Karpas-422 (cell line): Measurements from ENCODE around the gene SMARCD1. TPM values are rescaled to one million over a fixed set of nuclear protein-coding genes. Genes with fewer than 3 reads are reported as not detected.
A peak's percentile ranks its signal among the peaks of the same experiment; 100 is the strongest.

Experiments
- DNase-seq: peaks from one replicate; pipeline ENCODE4 v3.0.0-alpha.2; 2015
- H2AFZ ChIP-seq: fragments of 200-600 bp; sonication (generic); 2 replicates; pipeline ENCODE4 v1.6.1; 2014; ENCODE audit warnings: antibody characterized with exemption, low read length, mixed read lengths
- H3K27ac ChIP-seq: fragments of 200-600 bp; sonication (generic); 2 replicates; pipeline ENCODE4 v1.5.1; 2014; ENCODE audit warnings: mild to moderate bottlenecking, low read length, moderate library complexity
- H3K27me3 ChIP-seq: fragments of 200-600 bp; sonication (generic); 2 replicates; pipeline ENCODE4 v1.6.1; 2014; ENCODE audit warnings: low read length, mixed read lengths
- H3K36me3 ChIP-seq: fragments of 200-600 bp; sonication (generic); 2 replicates; pipeline ENCODE4 v1.6.1; 2014; ENCODE audit warnings: low read length, mixed read lengths; ENCODE audit not compliant: insufficient read depth
- H3K4me1 ChIP-seq: fragments of 200-600 bp; sonication (generic); 2 replicates; pipeline ENCODE4 v1.6.1; 2014; ENCODE audit warnings: mild to moderate bottlenecking, low read length, mixed read lengths
- H3K4me2 ChIP-seq: fragments of 200-600 bp; sonication (generic); 2 replicates; pipeline ENCODE4 v1.6.1; 2014; ENCODE audit warnings: low read length, low read depth, mild to moderate bottlenecking; ENCODE audit not compliant: poor library complexity, severe bottlenecking
- H3K4me3 ChIP-seq: fragments of 200-600 bp; sonication (generic); 2 replicates; pipeline ENCODE4 v1.5.1; 2014; ENCODE audit warnings: mild to moderate bottlenecking, antibody characterized with exemption, low read length, mixed read lengths
- H3K79me2 ChIP-seq: fragments of 200-600 bp; sonication (generic); 2 replicates; pipeline ENCODE4 v1.6.1; 2014; ENCODE audit warnings: mild to moderate bottlenecking, low read length, mixed read lengths
- H3K9ac ChIP-seq: fragments of 200-600 bp; sonication (generic); 2 replicates; pipeline ENCODE4 v1.6.0; 2014; ENCODE audit warnings: low read length
- H3K9me2 ChIP-seq: fragments of 200-600 bp; sonication (generic), shearing (Covaris generic); replicated peaks from 2 replicates; pipeline ENCODE4 v1.6.0; 2014; ENCODE audit warnings: mild to moderate bottlenecking, low read length, moderate library complexity; ENCODE audit not compliant: insufficient read depth
- H3K9me3 ChIP-seq: fragments of 300-700, 200-600 bp; sonication (generic); 2 replicates; pipeline ENCODE4 v1.6.1; 2014; ENCODE audit warnings: low read length, mixed read lengths
- H4K20me1 ChIP-seq: fragments of 200-600 bp; sonication (generic); 2 replicates; pipeline ENCODE4 v1.6.1; 2014; ENCODE audit warnings: mild to moderate bottlenecking, antibody characterized with exemption, low read length, low read depth; ENCODE audit not compliant: insufficient read depth
- total RNA-seq: library from RNA; depleted of rRNA; stranded (reverse); fragments of >200 nt; shearing (Covaris generic); gene quantifications from 2 replicates; pipeline ENCODE4 v1.2.3, GENCODE V29; 2014; ENCODE audit warnings: low replicate concordance

Gene SMARCD1
- total RNA-seq, 1 experiment from 2014 or later: 124 TPM

- peak overlapping the region; percentile 99 for H3K4me3 ChIP-seq
- H3K27me3 ChIP-seq: no peaks in the 10 kb centered on the region
- peaks cover 31% of the 10 kb centered on the region for H3K4me1 ChIP-seq
- H3K4me2 ChIP-seq: peak overlapping the region; percentile 81
- H3K9ac ChIP-seq: peak overlapping the region; percentile 94
- H3K27ac ChIP-seq: peak overlapping the region; percentile 78
- no peak overlapping the region for H2AFZ ChIP-seq
- peak; percentile 75 for DNase-seq
- 0 out of 2 replicates have a peak, but pooled peaks cover 2% of the 10 kb centered on the region for H4K20me1 ChIP-seq
- peaks cover 14% of the 10 kb centered on the region; the same call in 1 of the 2 replicates for H3K36me3 ChIP-seq
- H3K79me2 ChIP-seq: peaks cover 51% of the 10 kb centered on the region
- H3K9me3 ChIP-seq: no peaks in the 10 kb centered on the region
- no peaks in the 10 kb centered on the region for H3K9me2 ChIP-seq
These were observed 27.5 kb downstream of the SMARCD1 start for GRCh38 chr12:50112456-50113218.

DNA sequence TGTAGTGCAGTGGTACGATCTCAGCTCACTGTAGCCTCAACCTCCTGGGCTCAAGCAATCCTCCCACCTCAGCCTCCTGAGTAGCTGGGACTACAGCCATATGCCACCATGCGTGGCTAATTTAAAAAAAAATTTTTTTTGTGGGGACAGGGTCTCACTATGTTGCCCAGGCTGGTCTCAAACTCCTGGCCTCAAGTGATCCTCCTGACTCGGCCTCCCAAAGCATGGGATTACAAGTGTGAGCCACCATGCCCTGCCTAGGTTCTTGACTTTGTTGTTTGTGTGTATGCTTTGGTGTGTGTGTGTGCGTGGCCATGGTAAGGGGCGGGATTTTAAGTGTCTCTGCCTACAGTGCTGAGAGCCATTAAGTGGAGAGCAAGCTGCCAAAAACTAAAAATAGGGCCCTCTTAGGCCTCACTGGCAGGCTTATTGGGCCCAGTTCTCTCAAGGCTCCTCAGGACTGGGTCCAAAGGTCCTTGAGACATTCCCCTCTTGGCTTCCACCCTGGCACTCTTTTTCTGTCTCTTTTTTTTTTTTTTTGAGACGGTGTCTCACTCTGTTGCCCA, 32.0 kb downstream of the SMARCD1 start:
- H4K20me1 ChIP-seq: 0 out of 2 replicates have a peak, but pooled peaks cover 2% of the 10 kb centered on the region
- H3K4me2 ChIP-seq: no peak overlapping the region
- no peak overlapping the region for H3K27ac ChIP-seq
- no peak for DNase-seq
- H3K36me3 ChIP-seq: peaks cover 34% of the 10 kb centered on the region
- peaks cover 6% of the 10 kb centered on the region for H3K4me1 ChIP-seq
- no peak overlapping the region for H2AFZ ChIP-seq
- H3K9ac ChIP-seq: no peak overlapping the region
- H3K27me3 ChIP-seq: no peaks in the 10 kb centered on the region
- no peaks in the 10 kb centered on the region for H3K9me3 ChIP-seq
- peaks cover 80% of the 10 kb centered on the region for H3K79me2 ChIP-seq
- H3K4me3 ChIP-seq: no peak overlapping the region
- no peaks in the 10 kb centered on the region for H3K9me2 ChIP-seq

DNA sequence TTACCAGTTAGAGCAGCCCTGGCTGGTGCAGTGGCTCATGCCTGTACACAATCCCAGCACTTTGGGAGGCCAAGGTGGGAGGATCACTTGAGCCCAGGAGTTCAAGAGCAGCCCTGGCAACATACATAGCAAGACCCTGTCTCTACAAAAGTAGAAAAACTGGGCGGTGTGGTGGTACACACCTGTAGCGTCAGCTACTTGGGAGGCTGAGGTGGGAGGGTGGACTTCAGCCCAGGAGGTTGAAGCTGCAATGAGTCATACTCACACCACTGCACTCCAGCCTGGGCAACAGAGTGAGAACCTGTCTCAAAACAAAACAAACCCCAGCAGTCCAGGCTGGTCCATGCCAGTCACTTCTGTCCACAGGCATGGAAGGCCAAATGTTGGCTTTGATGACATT, 34.2 kb downstream of the SMARCD1 start:
- Histone ChIP-seq H4K20me1 (no peaks in the 10 kb centered on the region), H2AFZ (no peak overlapping the region), H3K79me2 (peaks cover 76% of the 10 kb centered on the region), H3K9me2 (no peaks in the 10 kb centered on the region), H3K27me3 (no peaks in the 10 kb centered on the region), H3K4me2 (no peak overlapping the region), H3K4me1 (no peaks in the 10 kb centered on the region), H3K9ac (no peak overlapping the region), H3K36me3 (peaks cover 39% of the 10 kb centered on the region), H3K27ac (no peak overlapping the region), H3K4me3 (no peak overlapping the region), H3K9me3 (no peaks in the 10 kb centered on the region)
- DNase-seq: no peak

DNA sequence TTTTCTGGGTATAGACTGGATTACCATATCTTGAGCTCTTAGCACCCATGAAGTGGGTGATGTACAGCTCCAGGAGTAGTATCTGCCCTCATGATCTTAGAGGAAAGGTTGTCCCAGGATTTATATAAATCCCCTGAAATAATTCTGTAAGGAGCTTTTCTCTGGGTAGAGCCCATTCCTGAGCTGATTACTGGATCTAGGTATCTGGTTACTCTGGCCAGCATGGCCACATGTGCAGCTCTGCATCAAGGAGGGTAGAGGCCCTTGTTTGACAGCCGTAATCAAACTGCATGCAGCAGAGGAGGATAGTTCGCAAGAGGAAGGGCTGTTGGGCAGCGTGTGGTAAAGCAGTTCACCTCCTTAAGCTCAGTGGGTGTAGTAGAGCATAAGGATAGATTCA, 35.4 kb downstream of the SMARCD1 start:
- H3K9me3 ChIP-seq: no peaks in the 10 kb centered on the region
- peaks cover 70% of the 10 kb centered on the region for H3K79me2 ChIP-seq
- H3K4me2 ChIP-seq: no peak overlapping the region
- no peak overlapping the region for H3K9ac ChIP-seq
- no peaks in the 10 kb centered on the region for H4K20me1 ChIP-seq
- no peak overlapping the region for H2AFZ ChIP-seq
- H3K36me3 ChIP-seq: peaks cover 37% of the 10 kb centered on the region
- no peak for DNase-seq
- no peaks in the 10 kb centered on the region for H3K27me3 ChIP-seq
- no peak overlapping the region for H3K27ac ChIP-seq
- H3K4me1 ChIP-seq: no peaks in the 10 kb centered on the region
- no peaks in the 10 kb centered on the region for H3K9me2 ChIP-seq
- no peak overlapping the region for H3K4me3 ChIP-seq

DNA sequence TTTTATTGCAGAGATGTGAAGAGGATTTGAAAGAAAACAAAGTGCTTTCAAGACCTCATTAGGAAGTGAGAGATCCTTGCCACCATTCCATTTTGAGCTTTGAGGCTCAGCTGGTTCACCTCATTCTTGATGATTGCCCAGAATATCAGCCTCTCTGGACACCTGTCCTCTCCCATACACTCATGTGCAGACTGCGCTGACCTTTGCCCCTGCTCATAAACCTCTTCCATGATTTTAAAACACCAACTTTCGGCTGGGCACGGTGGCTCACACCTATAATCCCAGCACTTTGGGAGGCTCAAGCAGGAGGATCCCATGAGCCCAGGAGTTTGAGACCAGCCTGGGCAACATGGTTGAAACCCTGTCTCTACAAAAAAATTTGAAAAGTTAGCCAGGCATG, 35.8 kb downstream of the SMARCD1 start:
- H3K27ac ChIP-seq: no peak overlapping the region
- peaks cover 34% of the 10 kb centered on the region for H3K36me3 ChIP-seq
- no peaks in the 10 kb centered on the region for H3K27me3 ChIP-seq
- H3K9ac ChIP-seq: no peak overlapping the region
- H2AFZ ChIP-seq: no peak overlapping the region
- no peaks in the 10 kb centered on the region for H3K9me3 ChIP-seq
- peaks cover 68% of the 10 kb centered on the region for H3K79me2 ChIP-seq
- no peaks in the 10 kb centered on the region for H4K20me1 ChIP-seq
- no peak overlapping the region for H3K4me3 ChIP-seq
- DNase-seq: no peak
- H3K9me2 ChIP-seq: no peaks in the 10 kb centered on the region
- H3K4me2 ChIP-seq: no peak overlapping the region
- no peaks in the 10 kb centered on the region for H3K4me1 ChIP-seq

DNA sequence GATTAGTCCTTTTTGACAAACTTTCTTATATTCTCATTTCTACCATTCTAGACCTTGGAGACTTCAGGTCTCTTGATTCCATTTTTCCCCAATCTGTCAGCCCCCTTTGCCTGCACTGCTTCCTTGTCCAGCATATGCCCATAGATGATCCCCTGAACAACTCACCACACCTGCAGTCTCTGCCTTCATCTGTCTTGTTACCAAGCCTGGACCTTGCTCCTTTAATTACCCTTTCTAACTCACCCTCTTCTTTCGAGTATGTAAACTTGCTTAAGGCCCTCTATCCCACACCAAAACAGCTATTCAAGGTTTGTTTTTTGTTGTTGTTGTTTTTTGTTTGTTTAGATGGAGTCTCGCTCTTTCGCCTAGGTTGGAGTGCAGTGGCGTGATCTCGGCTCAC, 36.5 kb downstream of the SMARCD1 start:
- H3K4me3 ChIP-seq: no peak overlapping the region
- no peaks in the 10 kb centered on the region for H3K9me2 ChIP-seq
- peaks cover 62% of the 10 kb centered on the region for H3K79me2 ChIP-seq
- H3K4me1 ChIP-seq: no peaks in the 10 kb centered on the region
- H3K27me3 ChIP-seq: no peaks in the 10 kb centered on the region
- H2AFZ ChIP-seq: no peak overlapping the region
- H4K20me1 ChIP-seq: no peaks in the 10 kb centered on the region
- H3K9me3 ChIP-seq: no peaks in the 10 kb centered on the region
- no peak overlapping the region for H3K27ac ChIP-seq
- no peak for DNase-seq
- no peak overlapping the region for H3K4me2 ChIP-seq
- no peak overlapping the region for H3K9ac ChIP-seq
- peaks cover 28% of the 10 kb centered on the region for H3K36me3 ChIP-seq

GRCh38 chr12:50123203-50123602, 38.1 kb downstream of the SMARCD1 start:
- H3K27ac ChIP-seq: no peak overlapping the region
- H3K4me3 ChIP-seq: no peak overlapping the region
- peaks cover 34% of the 10 kb centered on the region for H3K36me3 ChIP-seq
- H2AFZ ChIP-seq: no peak overlapping the region
- H3K9me3 ChIP-seq: no peaks in the 10 kb centered on the region
- no peaks in the 10 kb centered on the region for H4K20me1 ChIP-seq
- H3K9me2 ChIP-seq: no peaks in the 10 kb centered on the region
- peaks cover 56% of the 10 kb centered on the region for H3K79me2 ChIP-seq
- no peak overlapping the region for H3K9ac ChIP-seq
- H3K27me3 ChIP-seq: no peaks in the 10 kb centered on the region
- no peak for DNase-seq
- no peak overlapping the region for H3K4me2 ChIP-seq
- no peaks in the 10 kb centered on the region for H3K4me1 ChIP-seq

DNA sequence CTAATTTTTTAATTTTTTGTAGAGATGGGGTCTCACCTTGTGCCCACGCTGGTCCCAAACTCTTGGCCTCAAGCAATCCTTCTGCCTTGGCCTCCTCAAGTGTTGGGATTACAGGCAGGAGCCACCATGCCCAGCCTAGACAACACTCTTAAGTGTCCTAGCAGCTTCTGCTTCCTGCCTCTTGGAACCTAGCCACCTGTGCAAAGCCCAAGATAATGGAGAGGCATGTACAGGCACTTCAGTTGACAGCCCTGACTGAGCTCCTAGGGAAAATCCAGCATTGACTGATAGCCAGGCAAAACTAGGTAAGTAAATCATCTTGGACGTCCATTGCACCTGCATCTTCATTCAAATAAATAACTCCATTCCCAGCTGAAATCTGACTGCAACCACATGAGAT, 42.4 kb downstream of the SMARCD1 start:
- no peak overlapping the region for H3K4me3 ChIP-seq
- H3K27me3 ChIP-seq: no peaks in the 10 kb centered on the region
- H3K36me3 ChIP-seq: peaks cover 41% of the 10 kb centered on the region
- no peak for DNase-seq
- no peak overlapping the region for H3K9ac ChIP-seq
- H3K79me2 ChIP-seq: peaks cover 38% of the 10 kb centered on the region
- no peaks in the 10 kb centered on the region for H3K9me3 ChIP-seq
- H3K4me1 ChIP-seq: peaks cover 6% of the 10 kb centered on the region
- no peaks in the 10 kb centered on the region for H4K20me1 ChIP-seq
- H3K4me2 ChIP-seq: no peak overlapping the region
- no peak overlapping the region for H2AFZ ChIP-seq
- H3K9me2 ChIP-seq: no peaks in the 10 kb centered on the region
- H3K27ac ChIP-seq: no peak overlapping the region
